Ovary (tissue), 9 donors: ENCODE data around the gene NFATC3. TPM values are rescaled to one million over a fixed set of nuclear protein-coding genes. Genes with fewer than 3 reads are reported as not detected.

ENCODE experiments used
- DNase-seq, 5 donors: peaks; one replicate each; pipeline ENCODE4 v3.0.0-alpha.2; 2019 to 2020
- H3K27ac ChIP-seq, 2 donors: fragments of 200-600 bp; one replicate each; pipeline versions ENCODE4 v1.5.1 to v1.8.0; 2019 to 2022
- H3K27me3 ChIP-seq: fragments of 200-600 bp; one replicate; pipeline ENCODE4 v1.8.0; 2022
- H3K36me3 ChIP-seq: fragments of 200-600 bp; sonication (generic); one replicate; pipeline ENCODE4 v1.5.1; 2019
- H3K4me1 ChIP-seq: one replicate; pipeline ENCODE4 v1.8.1; 2013; ENCODE audit warnings: mild to moderate bottlenecking, moderate library complexity; ENCODE audit not compliant: insufficient read depth
- H3K4me3 ChIP-seq: fragments of 200-600 bp; sonication (generic); one replicate; pipeline ENCODE4 v1.5.1; 2017
- H3K9me3 ChIP-seq, 2 donors: fragments of 200-600 bp in 1 of 2; sonication (generic) in 1 of 2; one replicate each; pipeline versions ENCODE4 v1.5.1 to v1.8.1; 2013 to 2019; ENCODE audit warnings: mild to moderate bottlenecking in 1 of 2, moderate library complexity in 1 of 2
- CTCF ChIP-seq, 3 donors: fragments of 450-650 bp in 2 of 3; fragments of 200-600 bp in 1 of 3; IDR thresholded peaks; one replicate each; pipeline versions ENCODE4 v1.5.1 to v1.8.0; 2016 to 2022; ENCODE audit warnings: antibody characterized with exemption in 3 of 3, mild to moderate bottlenecking in 1 of 3
- EP300 ChIP-seq: sonication (generic); formaldehyde crosslinking; IDR thresholded peaks from one replicate; pipeline ENCODE4 v1.6.1; 2017; ENCODE audit warnings: antibody characterized with exemption
- POLR2A ChIP-seq: fragments of 450-650 bp; IDR thresholded peaks from one replicate; pipeline ENCODE4 v1.6.1; 2017; ENCODE audit warnings: antibody characterized with exemption, mild to moderate bottlenecking, moderate library complexity
- WGBS, 3 donors: extraction: QIAGEN DNeasy Blood & Tissue Kit in 1 of 3; methylation state at CpG; one replicate each; pipeline versions ENCODE4 v1.1.5 to v1.1.7; 2013 to 2017; 5-methylcytosine and 5-hydroxymethylcytosine counted together
- intact Hi-C, 4 donors: fragments of 100-400 bp; cut with DNase I; formaldehyde crosslinking; loops; one replicate each; pipeline versions ENCODE4 v1.11.0 to v1.15.1; 2022 to 2023
- polyA plus RNA-seq, 2 donors: library from polyadenylated mRNA; stranded (reverse); fragments of 200-250 nt in 1 of 2; fragments of 350-450 nt in 1 of 2; fragmentation: Illumina TruSeq in 1 of 2; extraction: RNeasy Lipid Tissue Mini Kit (QIAGEN cat#74804) in 1 of 2; gene quantifications; one replicate each; pipeline ENCODE4 v1.2.3, GENCODE V29; 2013 to 2014
- total RNA-seq, 7 donors: library from RNA; depleted of rRNA in 2 of 7; stranded (reverse); fragments of >200 nt in 2 of 7; fragmentation: NEBNext Ultra II Directional in 3 of 7; extraction: Animal tissue kit (Norgen Biotek cat#: 25700) in 3 of 7; gene quantifications; one replicate each; pipeline versions ENCODE4 v1.1.0 to v1.2.4, GENCODE V29; 2016 to 2023
- donor health status: DM: no; HTN: no; CAD: no; lungs with moderate emphysema.
- donor health status: DM: no; HTN: no; CAD: no.
- donor health status: Bipolar disorder and iron deficiency.
- donor health status: DM: yes; HTN: yes; CAD: no.
- donor health status: DM: no; HTN: no; CAD: no.
- donor health status: DM: yes; HTN: yes; CAD: no.

The NFATC3 gene
- total and polyA plus RNA-seq, 9 donors: 12.5 to 77.1 (median 43.6) TPM

GRCh38 chr16:68252383-68252782 lies 167.2 kb downstream of the NFATC3 start:
- Histone ChIP-seq H3K9me3 (no peaks in the 10 kb centered on the region), H3K36me3 (no peaks in the 10 kb centered on the region), H3K27me3 (no peaks in the 10 kb centered on the region), H3K4me1 (no peaks in the 10 kb centered on the region), H3K4me3 (no peak overlapping the region), H3K27ac (no peak overlapping the region)
- TF ChIP-seq POLR2A (no peak), CTCF (IDR thresholded peaks at IDR 0.05) (no peak), EP300 (no peak)
- 76 to 86% (median 82%) methylated on average over 5 of the region's 5 CpGs for WGBS, 3 donors
- no peak for DNase-seq
- intact Hi-C loops: no loop called here

GRCh38 chr16:68253721-68254120 lies 168.6 kb downstream of the NFATC3 start:
- intact Hi-C loops: no loop called here
- no peaks in the 10 kb centered on the region for H3K9me3 ChIP-seq
- TF ChIP-seq CTCF (IDR thresholded peaks at IDR 0.05) (no peak), POLR2A (no peak), EP300 (no peak)
- WGBS, 3 donors: 84 to 86% (median 85%) methylated on average over 4 of the region's 4 CpGs
- no peaks in the 10 kb centered on the region for H3K4me1 ChIP-seq
- H3K27me3 ChIP-seq: no peaks in the 10 kb centered on the region
- H3K4me3 ChIP-seq: no peak overlapping the region
- no peak for DNase-seq
- no peaks in the 10 kb centered on the region for H3K36me3 ChIP-seq
- no peak overlapping the region for H3K27ac ChIP-seq

- DNase-seq: no peak
- WGBS, 3 donors: 90 to 94% (median 93%) methylated on average over 18 of the region's 18 CpGs
- no peaks in the 10 kb centered on the region for H3K9me3 ChIP-seq
- intact Hi-C loops: no loop called here
- no peak overlapping the region for H3K27ac ChIP-seq
- TF ChIP-seq EP300 (no peak), CTCF (IDR thresholded peaks at IDR 0.05) (no peak), POLR2A (no peak)
- H3K36me3 ChIP-seq: no peaks in the 10 kb centered on the region
- no peaks in the 10 kb centered on the region for H3K4me1 ChIP-seq
- H3K27me3 ChIP-seq: no peaks in the 10 kb centered on the region
- H3K4me3 ChIP-seq: no peak overlapping the region
Observed at GRCh38 chr16:68255712-68256111, 170.5 kb downstream of the NFATC3 start.

GRCh38 chr16:68257251-68257905 lies 172.2 kb downstream of the NFATC3 start:
- no peak for TF ChIP-seq CTCF (IDR thresholded peaks at IDR 0.05)
- TF ChIP-seq EP300: no peak
- TF ChIP-seq POLR2A: no peak
- WGBS, 3 donors: 81 to 85% (median 84%) methylated on average over 6 of the region's 6 CpGs
- no peaks in the 10 kb centered on the region for H3K27me3 ChIP-seq
- no peaks in the 10 kb centered on the region for H3K4me1 ChIP-seq
- no peaks in the 10 kb centered on the region for H3K9me3 ChIP-seq
- no peak for DNase-seq
- no peak overlapping the region for H3K27ac ChIP-seq
- intact Hi-C loops: no loop called here
- H3K36me3 ChIP-seq: no peaks in the 10 kb centered on the region
- H3K4me3 ChIP-seq: no peak overlapping the region
